Naive thymus-derived CD4-positive, alpha-beta T cell (primary cell): ENCODE measurements around the gene IGDCC3. TPM values are rescaled to one million over a fixed set of nuclear protein-coding genes. Genes with fewer than 3 reads are reported as not detected.

ENCODE experiments used
- ATAC-seq: fragments of 150-1000 bp; cut with Tn5 transposase; 2 replicates; pipeline ENCODE4 v1.10.0; 2021; ENCODE audit warnings: mild to moderate bottlenecking, moderate library complexity
- CTCF ChIA-PET: fragments of 350-600 bp; sonication (Branson Sonifier 250); formaldehyde crosslinking; loops from one replicate; lab custom pipeline; 2021; ENCODE audit warnings: antibody characterized with exemption; lab: Charles Lee
- POLR2A ChIA-PET: fragments of 350-600 bp; sonication (Branson Sonifier 250); formaldehyde crosslinking; loops from one replicate; lab custom pipeline; 2021; ENCODE audit warnings: antibody characterized with exemption, inconsistent platforms; lab: Charles Lee
- DNase-seq, 9 donors: peaks; one replicate each; pipeline versions ENCODE4 v3.0.0 to v3.0.0-alpha.2; 2020 to 2022; ENCODE audit warnings: mixed read lengths in 1 of 9
- H3K27ac ChIP-seq: one replicate; pipeline ENCODE4 v1.7.0; 2013; ENCODE audit warnings: mild to moderate bottlenecking, low read depth, low read length, moderate library complexity
- H3K27me3 ChIP-seq, 2 donors: one replicate each; pipeline ENCODE4 v1.7.0; 2013; ENCODE audit warnings: low read length in 2 of 2, mild to moderate bottlenecking in 2 of 2, moderate library complexity in 2 of 2; ENCODE audit not compliant: control insufficient read depth in 2 of 2, insufficient read depth in 2 of 2
- H3K36me3 ChIP-seq, 3 experiments: 1 replicate in 2 of 3; 2 replicates in 1 of 3; pipeline ENCODE4 v1.7.0; 2013; ENCODE audit warnings: low read length in 3 of 3, mild to moderate bottlenecking in 3 of 3, moderate library complexity in 1 of 3; ENCODE audit not compliant: insufficient read depth in 3 of 3, control insufficient read depth in 2 of 3
- H3K4me1 ChIP-seq, 2 donors: one replicate each; pipeline ENCODE4 v1.7.0; 2013; ENCODE audit warnings: low read length in 2 of 2, mild to moderate bottlenecking in 2 of 2, moderate library complexity in 1 of 2; ENCODE audit not compliant: control insufficient read depth in 2 of 2, insufficient read depth in 2 of 2
- H3K4me3 ChIP-seq: 2 replicates; pipeline ENCODE4 v1.7.0; 2013; ENCODE audit warnings: mild to moderate bottlenecking, low read length
- H3K9me3 ChIP-seq, 3 experiments: 1 replicate in 2 of 3; 2 replicates in 1 of 3; pipeline ENCODE4 v1.7.0; 2013; ENCODE audit warnings: low read length in 3 of 3; ENCODE audit not compliant: control insufficient read depth in 2 of 3
- H3K27ac Mint-ChIP-seq, 9 donors: one replicate each; pipeline ENCODE4 v1.8.0; 2020 to 2022; ENCODE audit warnings: mixed read lengths in 9 of 9, mild to moderate bottlenecking in 8 of 9, moderate library complexity in 5 of 9, inconsistent platforms in 2 of 9
- H3K27me3 Mint-ChIP-seq, 5 donors: one replicate each; pipeline ENCODE4 v1.8.0; 2021 to 2022; ENCODE audit warnings: mixed read lengths in 5 of 5, mild to moderate bottlenecking in 1 of 5
- H3K36me3 Mint-ChIP-seq, 5 donors: one replicate each; pipeline ENCODE4 v1.8.0; 2020 to 2022; ENCODE audit warnings: mixed read lengths in 5 of 5, mild to moderate bottlenecking in 3 of 5, inconsistent platforms in 1 of 5
- H3K4me1 Mint-ChIP-seq, 7 donors: one replicate each; pipeline ENCODE4 v1.8.0; 2020 to 2022; ENCODE audit warnings: mixed read lengths in 7 of 7, mild to moderate bottlenecking in 3 of 7, inconsistent platforms in 1 of 7
- H3K4me3 Mint-ChIP-seq, 10 donors: one replicate each; pipeline ENCODE4 v1.8.0; 2020 to 2022; ENCODE audit warnings: mild to moderate bottlenecking in 10 of 10, mixed read lengths in 10 of 10, moderate library complexity in 6 of 10, inconsistent platforms in 2 of 10
- H3K9me3 Mint-ChIP-seq, 11 donors: one replicate each; pipeline ENCODE4 v1.8.0; 2020 to 2022; ENCODE audit warnings: mixed read lengths in 11 of 11, mild to moderate bottlenecking in 4 of 11, inconsistent platforms in 1 of 11, moderate library complexity in 1 of 11
- intact Hi-C, 2 donors: fragments of 100-400 bp; cut with micrococcal nuclease; formaldehyde crosslinking; loops; one replicate each; pipeline ENCODE4 v1.15.1; 2023
- polyA plus RNA-seq, 2 donors: library from polyadenylated mRNA; unstranded; fragments of 300-500 nt; fragmentation: Illumina TruSeq; gene quantifications; one replicate each; pipeline ENCODE4 v1.2.3, GENCODE V29; 2021
- total RNA-seq, 6 experiments: library from RNA in 5 of 6; stranded (reverse) in 5 of 6; gene quantifications; 1 replicate in 5 of 6; 2 replicates in 1 of 6; pipeline ENCODE4 v1.2.3 and lab custom pipeline; 2021 to 2026

Gene IGDCC3
- total and polyA plus RNA-seq, 7 experiments from 2014 or later: not detected

GRCh38 chr15:65337436-65338070 is 40.2 kb downstream of the IGDCC3 start:
- Mint-ChIP-seq H3K36me3 (no peaks in the 10 kb centered on the region), H3K27ac (no peak overlapping the region), H3K9me3 (peaks cover 0 to 1% (median 0%) of the 10 kb centered on the region in 11 donors), H3K4me1 (peaks cover 0 to 6% (median 0%) of the 10 kb centered on the region in 7 donors), H3K27me3 (peaks cover 0 to 18% (median 5%) of the 10 kb centered on the region in 5 donors), H3K4me3 (no peak overlapping the region)
- no peak for DNase-seq
- Histone ChIP-seq H3K4me3 (no peak overlapping the region), H3K36me3 (no peaks in the 10 kb centered on the region), H3K27me3 (no peaks in the 10 kb centered on the region), H3K9me3 (no peaks in the 10 kb centered on the region), H3K27ac (no peak overlapping the region), H3K4me1 (no peaks in the 10 kb centered on the region)
- CTCF ChIA-PET: no interaction called here
- POLR2A ChIA-PET: no interaction called here
- no peak for ATAC-seq
- intact Hi-C loops: no loop called here

- no peak overlapping the region for H3K27ac Mint-ChIP-seq
- Histone ChIP-seq H3K27ac (no peak overlapping the region), H3K27me3 (no peaks in the 10 kb centered on the region), H3K36me3 (no peaks in the 10 kb centered on the region), H3K4me1 (no peaks in the 10 kb centered on the region), H3K9me3 (no peaks in the 10 kb centered on the region), H3K4me3 (no peak overlapping the region)
- no peak for DNase-seq
- intact Hi-C loops: no loop called here
- peaks cover 0 to 1% (median 0%) of the 10 kb centered on the region in 11 donors for H3K9me3 Mint-ChIP-seq
- no peaks in the 10 kb centered on the region for H3K36me3 Mint-ChIP-seq
- no peak overlapping the region for H3K4me3 Mint-ChIP-seq
- ATAC-seq: no peak
- ChIA-PET CTCF (no interaction called here), POLR2A (no interaction called here)
- H3K4me1 Mint-ChIP-seq: peaks cover 0 to 6% (median 0%) of the 10 kb centered on the region in 7 donors
- H3K27me3 Mint-ChIP-seq: peaks cover 0 to 18% (median 5%) of the 10 kb centered on the region in 5 donors
Measured at GRCh38 chr15:65336493-65337435, 41.0 kb downstream of the IGDCC3 start.

- Mint-ChIP-seq H3K27me3 (peaks cover 0 to 14% (median 5%) of the 10 kb centered on the region in 5 donors), H3K27ac (no peak overlapping the region), H3K36me3 (no peaks in the 10 kb centered on the region), H3K9me3 (peaks cover 0 to 1% (median 0%) of the 10 kb centered on the region in 11 donors), H3K4me3 (no peak overlapping the region), H3K4me1 (peaks cover 0 to 6% (median 0%) of the 10 kb centered on the region in 7 donors)
- CTCF ChIA-PET: no interaction called here
- ATAC-seq (no peak), DNase-seq (no peak)
- intact Hi-C loops: no loop called here
- no peaks in the 10 kb centered on the region for H3K9me3 ChIP-seq
- no peaks in the 10 kb centered on the region for H3K27me3 ChIP-seq
- no peaks in the 10 kb centered on the region for H3K36me3 ChIP-seq
- H3K4me3 ChIP-seq: no peak overlapping the region
- POLR2A ChIA-PET: no interaction called here
- H3K27ac ChIP-seq: no peak overlapping the region
- H3K4me1 ChIP-seq: no peaks in the 10 kb centered on the region
Measured at GRCh38 chr15:65335278-65336055, 42.3 kb downstream of the IGDCC3 start.

- no peak for DNase-seq
- no peak overlapping the region for H3K27ac ChIP-seq
- no peaks in the 10 kb centered on the region for H3K36me3 ChIP-seq
- H3K4me3 Mint-ChIP-seq: no peak overlapping the region
- no peaks in the 10 kb centered on the region for H3K27me3 ChIP-seq
- peaks cover 0 to 7% (median 2%) of the 10 kb centered on the region in 5 donors for H3K27me3 Mint-ChIP-seq
- ATAC-seq: no peak
- no peaks in the 10 kb centered on the region for H3K4me1 ChIP-seq
- POLR2A ChIA-PET: no interaction called here
- H3K4me1 Mint-ChIP-seq: peaks cover 0 to 2% (median 0%) of the 10 kb centered on the region in 7 donors
- CTCF ChIA-PET: interaction anchor here (0.6 to 0.7 kb wide), 2 partner anchors 46 to 50 kb away, joined by 3 to 4 read pairs; no protein-coding TSS in a partner anchor
- peaks cover 0 to 1% (median 0%) of the 10 kb centered on the region in 11 donors for H3K9me3 Mint-ChIP-seq
- H3K4me3 ChIP-seq: no peak overlapping the region
- intact Hi-C loops: no loop called here
- no peaks in the 10 kb centered on the region for H3K36me3 Mint-ChIP-seq
- H3K27ac Mint-ChIP-seq: no peak overlapping the region
- H3K9me3 ChIP-seq: no peaks in the 10 kb centered on the region
Measured at GRCh38 chr15:65334586-65335231, 43.1 kb downstream of the IGDCC3 start.

GRCh38 chr15:65333856-65334255 is 43.9 kb downstream of the IGDCC3 start:
- peaks cover 0 to 4% (median 0%) of the 10 kb centered on the region in 5 donors for H3K27me3 Mint-ChIP-seq
- CTCF ChIA-PET: interaction anchor here (0.6 to 0.7 kb wide), 2 partner anchors 47 to 51 kb away, joined by 3 to 4 read pairs; no protein-coding TSS in a partner anchor
- Histone ChIP-seq H3K36me3 (no peaks in the 10 kb centered on the region), H3K4me3 (no peak overlapping the region), H3K27ac (no peak overlapping the region), H3K9me3 (no peaks in the 10 kb centered on the region), H3K4me1 (no peaks in the 10 kb centered on the region), H3K27me3 (no peaks in the 10 kb centered on the region)
- intact Hi-C loops: no loop called here
- POLR2A ChIA-PET: no interaction called here
- H3K4me3 Mint-ChIP-seq: no peak overlapping the region
- no peak overlapping the region for H3K27ac Mint-ChIP-seq
- no peaks in the 10 kb centered on the region for H3K36me3 Mint-ChIP-seq
- ATAC-seq: no peak
- H3K9me3 Mint-ChIP-seq: peaks cover 0 to 1% (median 0%) of the 10 kb centered on the region in 11 donors
- no peak for DNase-seq
- no peaks in the 10 kb centered on the region for H3K4me1 Mint-ChIP-seq
